ENCODE data around the gene PLCB2.

DNA sequence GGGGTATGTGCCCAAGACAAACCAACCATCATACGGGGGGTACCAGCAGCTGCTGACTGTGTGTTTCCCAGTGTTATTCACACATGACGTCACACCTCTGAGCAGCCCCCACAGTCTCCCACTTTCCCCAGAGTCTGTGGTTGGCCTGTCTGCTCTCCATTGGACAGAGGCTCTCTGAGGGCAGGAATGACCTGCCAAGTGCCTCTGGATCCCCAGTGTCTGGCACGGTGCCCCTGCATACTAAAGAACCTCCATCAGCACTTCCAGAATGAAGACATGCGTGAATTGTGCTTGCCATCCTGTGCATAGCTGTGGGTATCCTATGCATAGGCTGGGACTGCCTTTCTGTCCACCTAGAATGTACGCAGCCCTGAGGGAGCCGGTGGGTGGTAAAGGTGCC is 36.5 kb upstream of the PLCB2 start:
- TF ChIP-seq, protein P1, sequence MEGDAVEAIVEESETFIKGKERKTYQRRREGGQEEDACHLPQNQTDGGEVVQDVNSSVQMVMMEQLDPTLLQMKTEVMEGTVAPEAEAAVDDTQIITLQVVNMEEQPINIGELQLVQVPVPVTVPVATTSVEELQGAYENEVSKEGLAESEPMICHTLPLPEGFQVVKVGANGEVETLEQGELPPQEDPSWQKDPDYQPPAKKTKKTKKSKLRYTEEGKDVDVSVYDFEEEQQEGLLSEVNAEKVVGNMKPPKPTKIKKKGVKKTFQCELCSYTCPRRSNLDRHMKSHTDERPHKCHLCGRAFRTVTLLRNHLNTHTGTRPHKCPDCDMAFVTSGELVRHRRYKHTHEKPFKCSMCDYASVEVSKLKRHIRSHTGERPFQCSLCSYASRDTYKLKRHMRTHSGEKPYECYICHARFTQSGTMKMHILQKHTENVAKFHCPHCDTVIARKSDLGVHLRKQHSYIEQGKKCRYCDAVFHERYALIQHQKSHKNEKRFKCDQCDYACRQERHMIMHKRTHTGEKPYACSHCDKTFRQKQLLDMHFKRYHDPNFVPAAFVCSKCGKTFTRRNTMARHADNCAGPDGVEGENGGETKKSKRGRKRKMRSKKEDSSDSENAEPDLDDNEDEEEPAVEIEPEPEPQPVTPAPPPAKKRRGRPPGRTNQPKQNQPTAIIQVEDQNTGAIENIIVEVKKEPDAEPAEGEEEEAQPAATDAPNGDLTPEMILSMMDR (conservative IDR thresholded peaks at IDR 0.05; ENCODE audit: low read length), result no peak
- TF ChIP-seq EZH2phosphoT487 (IDR thresholded peaks at IDR 0.05; ENCODE audit: borderline replicate concordance), result no peak

All from Loucy (cell line).